ENCODE results near the gene CPNE4. TPM values are rescaled to one million over a fixed set of nuclear protein-coding genes. Genes with fewer than 3 reads are reported as not detected.
"Not testable (repeated sequence)": the region's sequence is repeated elsewhere in the genome, so short reads cannot be mapped to it uniquely, and the experiment has no call there.

Gene CPNE4
- 0.31 TPM for polyA plus RNA-seq (2013, experiment 1 of 2; ENCODE audit: insufficient read length)
- polyA plus RNA-seq (2013, experiment 2 of 2; ENCODE audit: insufficient read length), result 0.32 TPM

GRCh38 chr3:132034486-132035464 is at the start of gene CPNE4:
CPNE4 (minus strand) TSS chr3:132035014.
- DNase-seq, result peak; percentile 80

GRCh38 chr3:132083583-132084279 is 48.9 kb upstream of the CPNE4 start:
- peak; percentile 29 for DNase-seq

GRCh38 chr3:132083159-132083558 is 48.3 kb upstream of the CPNE4 start:
- DNase-seq, result no peak

- no peak for DNase-seq
Observed at GRCh38 chr3:132079147-132079546, 44.3 kb upstream of the CPNE4 start.

- DNase-seq, result no peak
Observed at GRCh38 chr3:132073771-132074170, 39.0 kb upstream of the CPNE4 start.

- DNase-seq, result no peak
Observed at GRCh38 chr3:132071043-132071442, 36.2 kb upstream of the CPNE4 start.

- no peak for DNase-seq
Observed at GRCh38 chr3:132064114-132064513, 29.3 kb upstream of the CPNE4 start.

- no peak for DNase-seq
Observed at GRCh38 chr3:132062535-132062934, 27.7 kb upstream of the CPNE4 start.

GRCh38 chr3:132055872-132056271 is 21.1 kb upstream of the CPNE4 start:
- no peak for DNase-seq

GRCh38 chr3:132047209-132047608 is 12.4 kb upstream of the CPNE4 start:
- no peak for DNase-seq

GRCh38 chr3:132044874-132045273 is 10.1 kb upstream of the CPNE4 start:
- not testable (repeated sequence) for DNase-seq

GRCh38 chr3:132042681-132043080 is 7.9 kb upstream of the CPNE4 start:
- DNase-seq, result no peak

- peak; percentile 30 for DNase-seq
Observed at GRCh38 chr3:132038198-132038825, 3.5 kb upstream of the CPNE4 start.

- no peak for DNase-seq
Observed at GRCh38 chr3:132037581-132037980, 2.8 kb upstream of the CPNE4 start.

- DNase-seq, result no peak
Observed at GRCh38 chr3:132037056-132037455, 2.2 kb upstream of the CPNE4 start.

GRCh38 chr3:132034097-132034485 is 723 bp downstream of the CPNE4 start:
- DNase-seq, result no peak

GRCh38 chr3:132033471-132033870 is 1.3 kb downstream of the CPNE4 start:
- no peak for DNase-seq

- no peak for DNase-seq
Observed at GRCh38 chr3:132032959-132033358, 1.9 kb downstream of the CPNE4 start.

- DNase-seq, result peak; percentile 77
Observed at GRCh38 chr3:132029182-132029902, 5.5 kb downstream of the CPNE4 start.

- DNase-seq, result no peak
Observed at GRCh38 chr3:132022914-132023313, 11.9 kb downstream of the CPNE4 start.

GRCh38 chr3:132020058-132020457 is 14.8 kb downstream of the CPNE4 start:
- DNase-seq, result no peak

GRCh38 chr3:132017137-132017536 is 17.7 kb downstream of the CPNE4 start:
- no peak for DNase-seq
